Measurements from ENCODE around the gene EOMES.

DNA sequence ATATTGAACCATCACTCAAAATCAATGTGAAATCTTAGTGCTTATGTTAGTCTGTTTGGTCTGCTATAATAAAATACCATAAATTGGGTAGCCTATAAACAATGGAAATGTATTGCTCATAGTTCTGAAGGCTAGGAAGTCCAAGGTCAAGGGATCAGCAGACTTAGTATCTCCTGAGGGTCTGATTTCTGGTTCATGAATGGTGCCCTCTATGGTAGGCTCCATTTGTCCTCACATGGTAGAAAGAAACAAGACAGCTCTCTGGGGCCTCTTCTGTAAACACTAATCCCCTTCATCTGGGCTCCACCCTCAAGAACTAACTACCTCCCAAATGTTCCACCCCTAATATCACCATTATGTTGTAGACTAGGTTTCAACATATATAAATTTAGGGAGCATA lies 15.0 kb upstream of the EOMES start:
- TF ChIP-seq, protein P1, sequence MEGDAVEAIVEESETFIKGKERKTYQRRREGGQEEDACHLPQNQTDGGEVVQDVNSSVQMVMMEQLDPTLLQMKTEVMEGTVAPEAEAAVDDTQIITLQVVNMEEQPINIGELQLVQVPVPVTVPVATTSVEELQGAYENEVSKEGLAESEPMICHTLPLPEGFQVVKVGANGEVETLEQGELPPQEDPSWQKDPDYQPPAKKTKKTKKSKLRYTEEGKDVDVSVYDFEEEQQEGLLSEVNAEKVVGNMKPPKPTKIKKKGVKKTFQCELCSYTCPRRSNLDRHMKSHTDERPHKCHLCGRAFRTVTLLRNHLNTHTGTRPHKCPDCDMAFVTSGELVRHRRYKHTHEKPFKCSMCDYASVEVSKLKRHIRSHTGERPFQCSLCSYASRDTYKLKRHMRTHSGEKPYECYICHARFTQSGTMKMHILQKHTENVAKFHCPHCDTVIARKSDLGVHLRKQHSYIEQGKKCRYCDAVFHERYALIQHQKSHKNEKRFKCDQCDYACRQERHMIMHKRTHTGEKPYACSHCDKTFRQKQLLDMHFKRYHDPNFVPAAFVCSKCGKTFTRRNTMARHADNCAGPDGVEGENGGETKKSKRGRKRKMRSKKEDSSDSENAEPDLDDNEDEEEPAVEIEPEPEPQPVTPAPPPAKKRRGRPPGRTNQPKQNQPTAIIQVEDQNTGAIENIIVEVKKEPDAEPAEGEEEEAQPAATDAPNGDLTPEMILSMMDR (conservative IDR thresholded peaks at IDR 0.05; ENCODE audit: low read depth in 2 of 2): no peak
- TF ChIP-seq POLR2AphosphoS5 (IDR thresholded peaks at IDR 0.05; ENCODE audit: low read depth) (no peak), EZH2 (IDR thresholded peaks at IDR 0.05; ENCODE audit: low read depth, unreplicated experiment) (no peak)
